Neural cell (in vitro differentiated cells): ENCODE measurements around the gene RSBN1. TPM values are rescaled to one million over a fixed set of nuclear protein-coding genes. Genes with fewer than 3 reads are reported as not detected.

Source experiments
- H2AFZ ChIP-seq: fragments of 200-600, 300-800 bp; sonication (generic), shearing (Covaris generic); 2 replicates; pipeline ENCODE4 v1.6.0; 2014; ENCODE audit warnings: low read depth, mild to moderate bottlenecking, antibody characterized with exemption, low read length, moderate library complexity
- H3F3A ChIP-seq: fragments of 200-600 bp; shearing (Covaris generic); 2 replicates; pipeline ENCODE4 v1.6.1; 2016; ENCODE audit warnings: mild to moderate bottlenecking, moderate library complexity, mixed read lengths, antibody characterized with exemption, low read length; ENCODE audit not compliant: insufficient read depth, poor library complexity, severe bottlenecking
- H3K27ac ChIP-seq: fragments of 200-600, 300-800 bp; sonication (generic), shearing (Covaris generic); 2 replicates; pipeline ENCODE4 v1.5.1; 2014; ENCODE audit warnings: mild to moderate bottlenecking, low read length, moderate library complexity
- H3K27me3 ChIP-seq: fragments of 300-800, 200-600 bp; sonication (generic), shearing (Covaris generic); 2 replicates; pipeline ENCODE4 v1.6.0; 2014; ENCODE audit warnings: mild to moderate bottlenecking, low read depth, low read length, moderate library complexity; ENCODE audit not compliant: insufficient read depth
- H3K36me3 ChIP-seq: fragments of 300-800, 200-600 bp; sonication (generic), shearing (Covaris generic); 2 replicates; pipeline ENCODE4 v1.5.1; 2014; ENCODE audit warnings: mild to moderate bottlenecking, antibody characterized with exemption, low read length, moderate library complexity; ENCODE audit not compliant: insufficient read depth
- H3K4me2 ChIP-seq: fragments of 300-800, 200-600 bp; sonication (generic), shearing (Covaris generic); 2 replicates; pipeline ENCODE4 v1.6.0; 2014; ENCODE audit warnings: mild to moderate bottlenecking, low read length
- H3K4me3 ChIP-seq: fragments of 300-800, 200-600 bp; sonication (generic), shearing (Covaris generic); 2 replicates; pipeline ENCODE4 v1.5.1; 2014; ENCODE audit warnings: mild to moderate bottlenecking, low read length, moderate library complexity
- H3K79me2 ChIP-seq: fragments of 200-600 bp; shearing (Covaris generic); replicated peaks from 2 replicates; pipeline ENCODE4 v1.6.0; 2014; ENCODE audit warnings: mild to moderate bottlenecking, low read length, moderate library complexity; ENCODE audit not compliant: insufficient read depth
- H3K9ac ChIP-seq: fragments of 300-800, 200-600 bp; sonication (generic), shearing (Covaris generic); 2 replicates; pipeline ENCODE4 v1.6.1; 2016; ENCODE audit warnings: mild to moderate bottlenecking, low read length, mixed read lengths
- H3K9me2 ChIP-seq: fragments of 200-600 bp; shearing (Covaris generic); 2 replicates; pipeline ENCODE4 v1.6.1; 2016; ENCODE audit warnings: mild to moderate bottlenecking, low read length, mixed read lengths; ENCODE audit not compliant: insufficient read depth
- H3K9me3 ChIP-seq: fragments of 200-600, 300-800 bp; sonication (generic), shearing (Covaris generic); 2 replicates; pipeline ENCODE4 v1.6.1; 2016; ENCODE audit warnings: mild to moderate bottlenecking, mixed run types, low read length, moderate library complexity, mixed read lengths
- H4K20me1 ChIP-seq: fragments of 200-600 bp; shearing (Covaris generic); 2 replicates; pipeline ENCODE4 v1.6.1; 2016; ENCODE audit warnings: mild to moderate bottlenecking, mixed run types; ENCODE audit not compliant: insufficient read depth
- EP300 ChIP-seq: fragments of 450-650 bp; conservative IDR thresholded peaks from 2 replicates; pipeline ENCODE4 v1.6.1; 2014; ENCODE audit warnings: antibody characterized with exemption, mild to moderate bottlenecking, moderate library complexity; ENCODE audit not compliant: poor library complexity, severe bottlenecking
- EZH2 ChIP-seq: fragments of 200-600, 300-800 bp; shearing (Covaris generic), sonication (generic); IDR thresholded peaks from 2 replicates; pipeline ENCODE4 v1.6.1; 2014; ENCODE audit warnings: antibody characterized with exemption, low read length, borderline replicate concordance, mild to moderate bottlenecking; ENCODE audit not compliant: insufficient read depth, poor library complexity, severe bottlenecking
- MXI1 ChIP-seq: fragments of 450-650 bp; conservative IDR thresholded peaks from 2 replicates; pipeline ENCODE4 v1.6.1; 2014; ENCODE audit warnings: antibody characterized with exemption, mild to moderate bottlenecking; ENCODE audit not compliant: poor library complexity, severe bottlenecking
- POLR2AphosphoS5 ChIP-seq: IDR thresholded peaks from 2 replicates; pipeline ENCODE4 v1.6.1; 2012
- RAD21 ChIP-seq: fragments of 450-650 bp; conservative IDR thresholded peaks from 2 replicates; pipeline ENCODE4 v1.6.1; 2014; ENCODE audit warnings: antibody characterized with exemption, mild to moderate bottlenecking, moderate library complexity
- SMC3 ChIP-seq: fragments of 450-650 bp; conservative IDR thresholded peaks from 2 replicates; pipeline ENCODE4 v1.6.1; 2014; ENCODE audit warnings: antibody characterized with exemption, mild to moderate bottlenecking, moderate library complexity; ENCODE audit not compliant: poor library complexity
- TAF1 ChIP-seq: IDR thresholded peaks from 2 replicates; pipeline ENCODE4 v1.6.1; 2012; ENCODE audit warnings: low read depth
- polyA plus RNA-seq: library from polyadenylated mRNA; depleted of rRNA; stranded (reverse); fragments of >200 nt; gene quantifications from 2 replicates; pipeline ENCODE4 v1.2.3, GENCODE V29; 2014
- TF ChIP-seq, protein P1 (sequence below): fragments of 450-650 bp; IDR thresholded peaks from 2 replicates; pipeline ENCODE4 v1.5.1; 2014; ENCODE audit warnings: antibody characterized with exemption, mild to moderate bottlenecking, moderate library complexity; ENCODE audit not compliant: poor library complexity, severe bottlenecking
- TF ChIP-seq, protein P2 (sequence below): IDR thresholded peaks from 2 replicates; pipeline ENCODE4 v1.6.1; 2012; ENCODE audit warnings: borderline replicate concordance

RSBN1 gene
- polyA plus RNA-seq, 1 donor from 2014 or later = 33.7 TPM

DNA sequence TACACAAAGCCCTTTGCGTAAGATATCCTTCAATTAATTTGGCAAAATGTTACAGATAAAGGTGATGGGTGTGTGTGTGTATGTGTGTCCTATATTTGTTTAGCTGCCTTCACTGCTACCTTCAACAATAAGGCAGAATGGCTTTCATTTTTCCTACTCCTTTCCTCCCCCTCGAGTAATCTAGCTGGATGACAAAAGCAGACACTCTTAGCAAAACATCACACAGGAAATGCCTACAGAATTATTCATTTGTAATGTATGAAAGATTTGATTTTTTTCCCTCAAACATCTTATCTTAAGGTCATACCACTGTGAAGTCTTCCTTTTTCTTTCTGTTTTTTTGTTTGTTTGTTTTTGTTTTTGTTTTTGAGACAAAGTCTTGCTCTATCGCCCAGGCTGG, 48.6 kb upstream of the RSBN1 start:
- no peaks in the 10 kb centered on the region for H4K20me1 ChIP-seq

DNA sequence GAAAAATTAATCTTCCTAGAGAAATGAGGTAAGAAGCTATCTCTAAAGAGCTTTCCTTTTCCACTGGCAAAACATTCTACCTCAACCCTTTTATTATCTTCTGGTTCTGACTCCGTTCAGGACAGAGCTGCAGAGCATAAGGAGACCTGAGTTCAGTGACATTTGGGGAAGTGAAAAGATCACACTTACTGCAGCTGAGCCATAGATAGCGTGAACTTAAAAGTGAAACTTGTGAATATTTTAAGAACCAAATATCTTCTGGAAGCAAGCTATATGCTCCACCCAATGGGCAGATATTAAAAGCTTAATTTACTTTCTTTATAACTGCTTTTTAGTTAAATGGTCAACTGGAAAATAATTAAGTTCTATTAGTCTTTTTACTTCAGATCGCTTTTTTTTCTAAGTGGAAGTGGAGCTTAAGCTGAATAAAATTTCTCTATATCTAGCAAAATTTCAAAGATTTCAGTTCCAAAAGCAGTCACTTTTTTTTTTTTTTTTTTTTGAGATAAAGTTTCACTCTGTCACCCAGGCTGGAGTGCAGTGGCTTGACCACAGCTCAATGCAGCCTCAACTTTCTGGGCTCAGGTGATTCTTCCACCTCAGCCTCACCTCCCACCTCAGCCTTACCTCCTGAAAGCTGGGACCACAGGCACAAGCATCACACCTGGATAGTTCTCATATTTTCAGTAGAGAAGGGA, 47.4 kb upstream of the RSBN1 start:
- Histone ChIP-seq H4K20me1 (no peaks in the 10 kb centered on the region), H3K9ac (no peak overlapping the region), H2AFZ (no peak overlapping the region), H3K27me3 (no peaks in the 10 kb centered on the region), H3K4me2 (no peak overlapping the region), H3K27ac (no peak overlapping the region), H3F3A (no peaks in the 10 kb centered on the region), H3K9me3 (no peaks in the 10 kb centered on the region), H3K79me2 (no peaks in the 10 kb centered on the region), H3K9me2 (no peaks in the 10 kb centered on the region), H3K4me3 (no peak overlapping the region), H3K36me3 (no peaks in the 10 kb centered on the region)
- TF ChIP-seq, protein P1, sequence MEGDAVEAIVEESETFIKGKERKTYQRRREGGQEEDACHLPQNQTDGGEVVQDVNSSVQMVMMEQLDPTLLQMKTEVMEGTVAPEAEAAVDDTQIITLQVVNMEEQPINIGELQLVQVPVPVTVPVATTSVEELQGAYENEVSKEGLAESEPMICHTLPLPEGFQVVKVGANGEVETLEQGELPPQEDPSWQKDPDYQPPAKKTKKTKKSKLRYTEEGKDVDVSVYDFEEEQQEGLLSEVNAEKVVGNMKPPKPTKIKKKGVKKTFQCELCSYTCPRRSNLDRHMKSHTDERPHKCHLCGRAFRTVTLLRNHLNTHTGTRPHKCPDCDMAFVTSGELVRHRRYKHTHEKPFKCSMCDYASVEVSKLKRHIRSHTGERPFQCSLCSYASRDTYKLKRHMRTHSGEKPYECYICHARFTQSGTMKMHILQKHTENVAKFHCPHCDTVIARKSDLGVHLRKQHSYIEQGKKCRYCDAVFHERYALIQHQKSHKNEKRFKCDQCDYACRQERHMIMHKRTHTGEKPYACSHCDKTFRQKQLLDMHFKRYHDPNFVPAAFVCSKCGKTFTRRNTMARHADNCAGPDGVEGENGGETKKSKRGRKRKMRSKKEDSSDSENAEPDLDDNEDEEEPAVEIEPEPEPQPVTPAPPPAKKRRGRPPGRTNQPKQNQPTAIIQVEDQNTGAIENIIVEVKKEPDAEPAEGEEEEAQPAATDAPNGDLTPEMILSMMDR = no peak
- TF ChIP-seq TAF1 = no peak
- no peak for TF ChIP-seq MXI1
- TF ChIP-seq RAD21 = no peak
- no peak for TF ChIP-seq EP300
- TF ChIP-seq SMC3 = no peak
- no peak for TF ChIP-seq POLR2AphosphoS5
- TF ChIP-seq, protein P2, sequence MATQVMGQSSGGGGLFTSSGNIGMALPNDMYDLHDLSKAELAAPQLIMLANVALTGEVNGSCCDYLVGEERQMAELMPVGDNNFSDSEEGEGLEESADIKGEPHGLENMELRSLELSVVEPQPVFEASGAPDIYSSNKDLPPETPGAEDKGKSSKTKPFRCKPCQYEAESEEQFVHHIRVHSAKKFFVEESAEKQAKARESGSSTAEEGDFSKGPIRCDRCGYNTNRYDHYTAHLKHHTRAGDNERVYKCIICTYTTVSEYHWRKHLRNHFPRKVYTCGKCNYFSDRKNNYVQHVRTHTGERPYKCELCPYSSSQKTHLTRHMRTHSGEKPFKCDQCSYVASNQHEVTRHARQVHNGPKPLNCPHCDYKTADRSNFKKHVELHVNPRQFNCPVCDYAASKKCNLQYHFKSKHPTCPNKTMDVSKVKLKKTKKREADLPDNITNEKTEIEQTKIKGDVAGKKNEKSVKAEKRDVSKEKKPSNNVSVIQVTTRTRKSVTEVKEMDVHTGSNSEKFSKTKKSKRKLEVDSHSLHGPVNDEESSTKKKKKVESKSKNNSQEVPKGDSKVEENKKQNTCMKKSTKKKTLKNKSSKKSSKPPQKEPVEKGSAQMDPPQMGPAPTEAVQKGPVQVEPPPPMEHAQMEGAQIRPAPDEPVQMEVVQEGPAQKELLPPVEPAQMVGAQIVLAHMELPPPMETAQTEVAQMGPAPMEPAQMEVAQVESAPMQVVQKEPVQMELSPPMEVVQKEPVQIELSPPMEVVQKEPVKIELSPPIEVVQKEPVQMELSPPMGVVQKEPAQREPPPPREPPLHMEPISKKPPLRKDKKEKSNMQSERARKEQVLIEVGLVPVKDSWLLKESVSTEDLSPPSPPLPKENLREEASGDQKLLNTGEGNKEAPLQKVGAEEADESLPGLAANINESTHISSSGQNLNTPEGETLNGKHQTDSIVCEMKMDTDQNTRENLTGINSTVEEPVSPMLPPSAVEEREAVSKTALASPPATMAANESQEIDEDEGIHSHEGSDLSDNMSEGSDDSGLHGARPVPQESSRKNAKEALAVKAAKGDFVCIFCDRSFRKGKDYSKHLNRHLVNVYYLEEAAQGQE = no peak
- no peak for TF ChIP-seq EZH2

More for the DNA sequence above, 48.6 kb upstream of the RSBN1 start:
- Histone ChIP-seq H3K9ac (no peak overlapping the region), H3K36me3 (no peaks in the 10 kb centered on the region), H3K27ac (no peak overlapping the region), H3K4me3 (no peak overlapping the region), H3K9me2 (no peaks in the 10 kb centered on the region), H2AFZ (no peak overlapping the region), H3K79me2 (no peaks in the 10 kb centered on the region), H3K4me2 (no peak overlapping the region), H3K9me3 (no peaks in the 10 kb centered on the region), H3K27me3 (no peaks in the 10 kb centered on the region), H3F3A (no peaks in the 10 kb centered on the region)
- TF ChIP-seq RAD21 (no peak), MXI1 (no peak), SMC3 (no peak), EP300 (no peak), POLR2AphosphoS5 (no peak), EZH2 (no peak), TAF1 (no peak)
- TF ChIP-seq, protein P2 = no peak
- TF ChIP-seq, protein P1 = no peak
